Measurements from ENCODE around the gene ITPRID1. TPM values are rescaled to one million over a fixed set of nuclear protein-coding genes. Genes with fewer than 3 reads are reported as not detected.
A peak's percentile ranks its signal among the peaks of the same experiment; 100 is the strongest.

ITPRID1 gene
- total RNA-seq, 1 donor from 2014 or later = not detected

DNA sequence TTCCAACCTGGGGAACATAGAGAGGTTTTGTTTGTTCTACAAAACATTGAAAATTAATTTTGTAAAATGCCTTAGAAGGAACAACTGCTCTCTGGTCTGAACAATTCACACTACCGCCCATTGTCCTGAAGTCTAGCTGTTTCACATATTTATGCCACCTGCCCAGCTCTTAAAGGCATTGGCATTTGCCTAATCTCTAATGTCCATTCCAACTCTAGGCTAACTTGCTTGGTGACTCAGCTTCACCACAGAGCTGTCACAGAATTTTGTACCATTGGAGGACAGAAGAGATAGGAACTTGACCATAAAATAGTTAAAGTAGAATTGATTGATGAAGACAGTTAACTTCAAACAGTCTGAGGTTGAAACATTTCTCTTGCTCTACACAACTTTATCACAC lies 119.6 kb downstream of the ITPRID1 start:
- Histone ChIP-seq H3K36me3 (no peaks in the 10 kb centered on the region), H3K27ac (no peak overlapping the region), H3K4me3 (no peak overlapping the region), H3K27me3 (no peaks in the 10 kb centered on the region), H3K9me3 (no peaks in the 10 kb centered on the region), H3K4me1 (no peaks in the 10 kb centered on the region)
- intact Hi-C loops (cut with DNase I) = loop anchor here (10.0 kb wide), 1 partner anchor 259 kb away; no protein-coding TSS in a partner anchor
- DNase-seq (ENCODE audit: low spot score in 2 of 2) = no peak
- TF ChIP-seq CTCF (IDR thresholded peaks at IDR 0.05) = no peak

DNA sequence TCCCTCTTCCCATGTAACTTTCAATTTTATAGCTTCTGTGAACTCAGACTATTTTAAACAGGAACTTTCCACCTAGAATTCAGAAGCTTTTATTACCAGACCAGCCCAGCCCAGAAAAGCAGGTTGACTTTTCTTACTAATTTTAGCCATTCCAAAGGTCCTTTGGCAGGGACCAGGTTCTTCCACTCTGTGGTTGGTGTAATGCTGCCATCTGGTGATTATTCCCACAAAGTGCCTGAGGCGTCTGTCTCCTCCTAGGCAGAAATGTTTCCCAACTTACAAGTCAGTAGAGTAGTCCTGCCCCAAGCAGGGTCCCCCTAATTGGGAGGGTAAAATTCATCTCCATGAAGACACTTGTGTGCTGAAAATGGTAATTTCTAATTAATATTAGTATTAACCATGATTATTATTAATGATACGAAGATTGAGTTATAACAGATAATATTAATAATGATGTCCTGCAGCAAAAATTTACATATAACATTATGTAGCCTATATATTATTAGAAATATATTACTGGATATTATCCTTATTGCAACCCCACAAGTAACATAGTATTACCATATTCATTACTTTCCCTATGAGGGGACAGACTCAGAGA lies 120.1 kb downstream of the ITPRID1 start:
- no peak for DNase-seq (ENCODE audit: low spot score in 2 of 2)
- no peaks in the 10 kb centered on the region for H3K36me3 ChIP-seq
- H3K4me3 ChIP-seq = no peak overlapping the region
- intact Hi-C loops (cut with DNase I) = loop anchor here (1.0 to 10.0 kb wide), 3 partner anchors 191 to 500 kb away; no protein-coding TSS in a partner anchor
- no peaks in the 10 kb centered on the region for H3K27me3 ChIP-seq
- H3K9me3 ChIP-seq = no peaks in the 10 kb centered on the region
- no peak overlapping the region for H3K27ac ChIP-seq
- H3K4me1 ChIP-seq = no peaks in the 10 kb centered on the region
- TF ChIP-seq CTCF (IDR thresholded peaks at IDR 0.05) = peak; percentile 27 to 72 (median 34)

DNA sequence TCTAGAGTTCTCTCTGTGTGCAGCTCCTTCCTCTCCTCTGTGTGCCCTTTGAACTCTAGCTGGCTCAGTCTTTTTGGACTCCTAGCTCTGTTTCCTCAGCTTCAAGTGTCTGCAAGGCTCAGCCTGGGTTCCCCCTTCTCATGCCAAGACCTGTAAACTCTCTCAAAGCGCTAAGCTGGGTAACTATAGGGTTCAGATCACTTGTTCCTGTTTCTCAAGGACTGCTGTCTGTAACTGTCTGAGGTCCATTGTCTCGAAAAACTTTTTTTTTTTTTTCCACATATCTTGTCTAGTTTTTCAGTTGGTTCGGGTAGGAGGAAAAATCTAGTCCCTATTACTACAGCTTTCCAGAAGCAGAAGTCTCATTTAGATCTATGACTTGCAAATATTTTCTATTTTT lies 126.5 kb downstream of the ITPRID1 start:
- Histone ChIP-seq H3K9me3 (no peaks in the 10 kb centered on the region), H3K27ac (no peak overlapping the region), H3K36me3 (no peaks in the 10 kb centered on the region), H3K4me1 (no peaks in the 10 kb centered on the region), H3K4me3 (no peak overlapping the region), H3K27me3 (no peaks in the 10 kb centered on the region)
- no peak for TF ChIP-seq CTCF (IDR thresholded peaks at IDR 0.05)
- DNase-seq (ENCODE audit: low spot score in 2 of 2) = no peak
- intact Hi-C loops (cut with DNase I) = no loop called here

GRCh38 chr7:31642681-31643115 lies 128.8 kb downstream of the ITPRID1 start:
- intact Hi-C loops (cut with DNase I) = no loop called here
- DNase-seq (ENCODE audit: low spot score in 2 of 2) = no peak
- Histone ChIP-seq H3K4me1 (no peaks in the 10 kb centered on the region), H3K27me3 (no peaks in the 10 kb centered on the region), H3K27ac (no peak overlapping the region), H3K36me3 (no peaks in the 10 kb centered on the region), H3K4me3 (no peak overlapping the region), H3K9me3 (no peaks in the 10 kb centered on the region)
- no peak for TF ChIP-seq CTCF (IDR thresholded peaks at IDR 0.05)

DNA sequence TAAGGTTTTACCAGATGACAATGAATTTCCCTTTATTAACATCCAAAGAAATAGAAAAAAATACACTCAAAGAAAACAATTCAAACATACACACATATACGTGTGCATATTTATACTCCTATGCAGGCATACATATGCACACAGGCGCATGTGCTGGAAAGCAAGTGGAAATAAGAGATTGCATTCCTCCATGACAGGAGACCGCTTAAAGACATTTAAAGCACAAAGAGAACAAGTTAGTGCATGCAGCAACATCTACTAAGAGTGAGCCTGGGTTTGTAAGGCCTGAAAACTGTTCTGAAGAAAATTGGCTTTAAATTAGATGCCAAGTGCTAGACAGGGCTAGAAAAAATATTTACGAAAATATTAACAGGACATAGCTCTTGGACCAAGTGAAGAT lies 133.1 kb downstream of the ITPRID1 start:
- intact Hi-C loops (cut with DNase I) = no loop called here

More for the DNA sequence above, 133.1 kb downstream of the ITPRID1 start:
- H3K4me3 ChIP-seq = no peak overlapping the region
- no peaks in the 10 kb centered on the region for H3K36me3 ChIP-seq
- no peaks in the 10 kb centered on the region for H3K27me3 ChIP-seq
- no peaks in the 10 kb centered on the region for H3K4me1 ChIP-seq
- TF ChIP-seq CTCF (IDR thresholded peaks at IDR 0.05) = no peak
- H3K27ac ChIP-seq = no peak overlapping the region
- no peak for DNase-seq (ENCODE audit: low spot score in 2 of 2)
- no peaks in the 10 kb centered on the region for H3K9me3 ChIP-seq

Data from ascending aorta (tissue), 2 donors.